Progenitor cell of endocrine pancreas (in vitro differentiated cells): Measurements from ENCODE around the gene ACAT2. TPM values are rescaled to one million over a fixed set of nuclear protein-coding genes. Genes with fewer than 3 reads are reported as not detected.
A peak's percentile ranks its signal among the peaks of the same experiment; 100 is the strongest.
"Not testable (repeated sequence)": the region's sequence is repeated elsewhere in the genome, so short reads cannot be mapped to it uniquely, and the experiment has no call there.

ENCODE experiments used
- DNase-seq: peaks from one replicate; pipeline ENCODE4 v3.0.0; 2021; ENCODE audit warnings: low spot score; ENCODE audit not compliant: unreplicated experiment
- H3K27ac Mint-ChIP-seq: 2 replicates; pipeline ENCODE4 v1.8.0; 2021; ENCODE audit warnings: mild to moderate bottlenecking, moderate library complexity, mixed read lengths
- H3K27me3 Mint-ChIP-seq: 2 replicates; pipeline ENCODE4 v1.8.0; 2021; ENCODE audit warnings: mixed read lengths
- H3K36me3 Mint-ChIP-seq: 2 replicates; pipeline ENCODE4 v1.8.0; 2022; ENCODE audit warnings: mixed read lengths; ENCODE audit not compliant: insufficient read depth
- H3K4me1 Mint-ChIP-seq: 2 replicates; pipeline ENCODE4 v1.8.0; 2021; ENCODE audit warnings: low read depth, mixed read lengths
- H3K4me3 Mint-ChIP-seq: 2 replicates; pipeline ENCODE4 v1.8.0; 2021; ENCODE audit warnings: low read depth, mild to moderate bottlenecking, moderate library complexity, mixed read lengths
- H3K9me3 Mint-ChIP-seq: 2 replicates; pipeline ENCODE4 v1.8.0; 2021; ENCODE audit warnings: low read depth, mixed read lengths
- CTCF ChIP-seq: fragments of 200-600 bp; sonication (generic); IDR thresholded peaks from one replicate; pipeline ENCODE4 v1.5.0; 2021; ENCODE audit warnings: antibody characterized with exemption, mild to moderate bottlenecking; ENCODE audit not compliant: unreplicated experiment
- total RNA-seq: library from RNA; stranded (reverse); gene quantifications from 2 replicates; pipeline ENCODE4 v1.2.1, GENCODE V29; 2021

The ACAT2 gene
- total RNA-seq, 1 donor from 2014 or later = 85.1 TPM

GRCh38 chr6:159727717-159728445 is 34.0 kb upstream of the ACAT2 start:
- TF ChIP-seq CTCF = peak; percentile 19
- Mint-ChIP-seq H3K27me3 (no peaks in the 10 kb centered on the region), H3K36me3 (peaks cover 12% of the 10 kb centered on the region), H3K9me3 (no peaks in the 10 kb centered on the region), H3K27ac (peak overlapping the region; percentile 98), H3K4me3 (peak overlapping the region; percentile 90), H3K4me1 (peaks cover 27% of the 10 kb centered on the region)
- peak; percentile 37 for DNase-seq

GRCh38 chr6:159728531-159728964 is 33.3 kb upstream of the ACAT2 start:
- H3K4me1 Mint-ChIP-seq = peaks cover 27% of the 10 kb centered on the region
- peak overlapping the region; percentile 98 for H3K27ac Mint-ChIP-seq
- no peak for DNase-seq
- peaks cover 7% of the 10 kb centered on the region for H3K36me3 Mint-ChIP-seq
- H3K4me3 Mint-ChIP-seq = peak overlapping the region; percentile 90
- H3K27me3 Mint-ChIP-seq = no peaks in the 10 kb centered on the region
- TF ChIP-seq CTCF = no peak
- H3K9me3 Mint-ChIP-seq = no peaks in the 10 kb centered on the region

GRCh38 chr6:159729598-159730331 is 32.1 kb upstream of the ACAT2 start:
- TF ChIP-seq CTCF = no peak
- no peaks in the 10 kb centered on the region for H3K9me3 Mint-ChIP-seq
- peaks cover 27% of the 10 kb centered on the region for H3K4me1 Mint-ChIP-seq
- peak overlapping the region; percentile 98 for H3K27ac Mint-ChIP-seq
- peak overlapping the region; percentile 90 for H3K4me3 Mint-ChIP-seq
- DNase-seq = no peak
- peaks cover 4% of the 10 kb centered on the region for H3K36me3 Mint-ChIP-seq
- H3K27me3 Mint-ChIP-seq = no peaks in the 10 kb centered on the region

- H3K9me3 Mint-ChIP-seq = no peaks in the 10 kb centered on the region
- TF ChIP-seq CTCF = no peak
- no peak for DNase-seq
- H3K27me3 Mint-ChIP-seq = no peaks in the 10 kb centered on the region
- peaks cover 25% of the 10 kb centered on the region for H3K4me1 Mint-ChIP-seq
- peaks cover 4% of the 10 kb centered on the region for H3K36me3 Mint-ChIP-seq
- H3K27ac Mint-ChIP-seq = no peak overlapping the region
- H3K4me3 Mint-ChIP-seq = no peak overlapping the region
Observed at GRCh38 chr6:159730332-159730676, 31.5 kb upstream of the ACAT2 start.

- not testable (repeated sequence) for H3K4me3 Mint-ChIP-seq, H3K36me3 Mint-ChIP-seq, H3K27me3 Mint-ChIP-seq, H3K9me3 Mint-ChIP-seq, DNase-seq
- peaks cover 19% of the 10 kb centered on the region for H3K4me1 Mint-ChIP-seq
- peak overlapping the region; percentile 37 for H3K27ac Mint-ChIP-seq
Observed at GRCh38 chr6:159732550-159732949, 29.3 kb upstream of the ACAT2 start.

- not testable (repeated sequence) for H3K27me3 Mint-ChIP-seq, H3K27ac Mint-ChIP-seq, H3K36me3 Mint-ChIP-seq, H3K4me3 Mint-ChIP-seq, H3K9me3 Mint-ChIP-seq, DNase-seq
- peaks cover 19% of the 10 kb centered on the region for H3K4me1 Mint-ChIP-seq
Observed at GRCh38 chr6:159733395-159733794, 28.4 kb upstream of the ACAT2 start.
